H9 (cell line): ENCODE measurements around the gene EPHB6. TPM values are rescaled to one million over a fixed set of nuclear protein-coding genes. Genes with fewer than 3 reads are reported as not detected.
A peak's percentile ranks its signal among the peaks of the same experiment; 100 is the strongest.

Experiments
- DNase-seq: peaks from one replicate; pipeline ENCODE4 v3.0.0-alpha.2; 2017
- H2AFZ ChIP-seq: one replicate; pipeline ENCODE4 v1.6.1; 2013; ENCODE audit warnings: mild to moderate bottlenecking, low read length, control low read depth, moderate library complexity
- H2AK5ac ChIP-seq: 2 replicates; pipeline ENCODE4 v1.6.1; 2013; ENCODE audit warnings: low read length, control low read depth, mixed read lengths; ENCODE audit not compliant: insufficient read length
- H2BK120ac ChIP-seq: one replicate; pipeline ENCODE4 v1.6.1; 2013; ENCODE audit warnings: low read depth, mild to moderate bottlenecking, low read length, control low read depth, inconsistent platforms; ENCODE audit not compliant: poor library complexity, severe bottlenecking
- H2BK12ac ChIP-seq: 2 replicates; pipeline ENCODE4 v1.6.1; 2013; ENCODE audit warnings: low read length, control low read depth, mixed read lengths, low read depth; ENCODE audit not compliant: insufficient read length
- H2BK15ac ChIP-seq: 2 replicates; pipeline ENCODE4 v1.6.1; 2013; ENCODE audit warnings: low read depth, low read length, control low read depth
- H2BK20ac ChIP-seq: one replicate; pipeline ENCODE4 v1.6.1; 2013; ENCODE audit warnings: low read depth, mild to moderate bottlenecking, low read length, control low read depth, inconsistent platforms; ENCODE audit not compliant: poor library complexity, severe bottlenecking
- H2BK5ac ChIP-seq: 2 replicates; pipeline ENCODE4 v1.6.1; 2013; ENCODE audit warnings: low read length, control low read depth, mixed read lengths; ENCODE audit not compliant: insufficient read length
- H3K14ac ChIP-seq: 2 replicates; pipeline ENCODE4 v1.6.1; 2013; ENCODE audit warnings: low read length, control low read depth; ENCODE audit not compliant: insufficient read depth
- H3K18ac ChIP-seq: 2 replicates; pipeline ENCODE4 v1.6.1; 2013; ENCODE audit warnings: low read depth, mild to moderate bottlenecking, mixed read lengths, low read length, control low read depth; ENCODE audit not compliant: insufficient read length
- H3K23ac ChIP-seq: 2 replicates; pipeline ENCODE4 v1.6.1; 2013; ENCODE audit warnings: low read length, control low read depth, mixed read lengths, low read depth; ENCODE audit not compliant: insufficient read length
- H3K23me2 ChIP-seq: 2 replicates; pipeline ENCODE4 v1.6.1; 2013; ENCODE audit warnings: low read depth, mild to moderate bottlenecking, mixed read lengths, low read length, control low read depth; ENCODE audit not compliant: insufficient read length, poor library complexity, severe bottlenecking
- H3K27ac ChIP-seq: 2 replicates; pipeline ENCODE4 v1.5.1; 2013; ENCODE audit warnings: low read length, control low read depth, mixed read lengths, low read depth; ENCODE audit not compliant: insufficient read length
- H3K27me3 ChIP-seq: 2 replicates; pipeline ENCODE4 v1.6.1; 2013; ENCODE audit warnings: low read length, control low read depth, inconsistent platforms; ENCODE audit not compliant: insufficient read depth
- H3K4ac ChIP-seq: 2 replicates; pipeline ENCODE4 v1.6.1; 2013; ENCODE audit warnings: low read depth, mild to moderate bottlenecking, control low read depth, inconsistent platforms, low read length, moderate library complexity
- H3K4me1 ChIP-seq: 2 replicates; pipeline ENCODE4 v1.6.1; 2013; ENCODE audit warnings: low read length, control low read depth, inconsistent platforms; ENCODE audit not compliant: insufficient read depth
- H3K4me2 ChIP-seq: 2 replicates; pipeline ENCODE4 v1.6.1; 2013; ENCODE audit warnings: low read length, control low read depth, mixed read lengths; ENCODE audit not compliant: insufficient read length, insufficient read depth
- H3K56ac ChIP-seq: 2 replicates; pipeline ENCODE4 v1.6.1; 2013; ENCODE audit warnings: low read depth, mild to moderate bottlenecking, mixed read lengths, low read length, control low read depth; ENCODE audit not compliant: insufficient read length
- H3K79me1 ChIP-seq: 2 replicates; pipeline ENCODE4 v1.6.1; 2013; ENCODE audit warnings: low read depth, mild to moderate bottlenecking, moderate library complexity, low read length, control low read depth, inconsistent platforms; ENCODE audit not compliant: insufficient read depth, poor library complexity, severe bottlenecking
- H3K79me2 ChIP-seq: 2 replicates; pipeline ENCODE4 v1.6.1; 2013; ENCODE audit warnings: low read length, control low read depth, inconsistent platforms; ENCODE audit not compliant: insufficient read depth
- H3K9ac ChIP-seq: 2 replicates; pipeline ENCODE4 v1.6.1; 2013; ENCODE audit warnings: low read length, control low read depth, mixed read lengths; ENCODE audit not compliant: insufficient read length; ENCODE audit errors: extremely low read depth
- H3K9me3 ChIP-seq: one replicate; pipeline ENCODE4 v1.6.1; 2013; ENCODE audit warnings: low read depth, low read length, inconsistent platforms; ENCODE audit not compliant: control insufficient read depth
- H3T11ph ChIP-seq: one replicate; pipeline ENCODE4 v1.6.1; 2013; ENCODE audit warnings: mild to moderate bottlenecking, low read length, control low read depth, inconsistent platforms
- H4K20me1 ChIP-seq: one replicate; pipeline ENCODE4 v1.6.1; 2013; ENCODE audit not compliant: control insufficient read depth, insufficient read length, insufficient read depth
- H4K5ac ChIP-seq: 2 replicates; pipeline ENCODE4 v1.6.1; 2013; ENCODE audit warnings: low read depth, mild to moderate bottlenecking, mixed read lengths, low read length, control low read depth; ENCODE audit not compliant: insufficient read length
- H4K8ac ChIP-seq: replicated peaks from 2 replicates; pipeline ENCODE4 v1.6.1; 2013; ENCODE audit warnings: low read length, control low read depth, mixed read lengths, low read depth; ENCODE audit not compliant: insufficient read length
- H4K91ac ChIP-seq: 2 replicates; pipeline ENCODE4 v1.6.1; 2013; ENCODE audit warnings: low read depth, mild to moderate bottlenecking, moderate library complexity, mixed read lengths, low read length, control low read depth; ENCODE audit not compliant: insufficient read length
- H3K27ac Mint-ChIP-seq, 3 experiments: 2 replicates in 2 of 3; 3 replicates in 1 of 3; pipeline ENCODE4 v1.8.0; 2020 to 2021; ENCODE audit warnings: mixed read lengths in 3 of 3, mild to moderate bottlenecking in 1 of 3, moderate library complexity in 1 of 3
- H3K27me3 Mint-ChIP-seq: 2 replicates; pipeline ENCODE4 v1.8.0; 2021; ENCODE audit warnings: low read depth, mild to moderate bottlenecking, moderate library complexity, mixed read lengths
- H3K36me3 Mint-ChIP-seq, 3 experiments: 2 replicates in 2 of 3; 3 replicates in 1 of 3; pipeline ENCODE4 v1.8.0; 2020 to 2021; ENCODE audit warnings: low read depth in 3 of 3, mixed read lengths in 3 of 3; ENCODE audit not compliant: insufficient read depth in 1 of 3
- H3K4me1 Mint-ChIP-seq, 2 experiments: 2 replicates each; pipeline ENCODE4 v1.8.0; 2020; ENCODE audit warnings: mixed read lengths in 2 of 2
- H3K4me3 Mint-ChIP-seq, 2 experiments: 2 replicates in 1 of 2; 3 replicates in 1 of 2; pipeline ENCODE4 v1.8.0; 2020 to 2021; ENCODE audit warnings: mild to moderate bottlenecking in 2 of 2, mixed read lengths in 2 of 2, moderate library complexity in 1 of 2
- H3K9me3 Mint-ChIP-seq, 2 experiments: 2 replicates in 1 of 2; 3 replicates in 1 of 2; pipeline ENCODE4 v1.8.0; 2020; ENCODE audit warnings: mild to moderate bottlenecking in 2 of 2, mixed read lengths in 2 of 2, moderate library complexity in 1 of 2
- WGBS: extraction: QIAGEN DNeasy Blood & Tissue Kit; methylation state at CpG from one replicate; pipeline ENCODE4 v1.1.7; 2013; ENCODE audit warnings: missing lambda C conversion rate, low lambda C conversion rate, mixed read lengths; ENCODE audit not compliant: insufficient read length; ENCODE audit errors: extremely low coverage; 5-methylcytosine and 5-hydroxymethylcytosine counted together
- total RNA-seq: library from RNA; stranded (reverse); gene quantifications from 2 replicates; pipeline ENCODE4 v1.2.1, GENCODE V29; 2021
- TF ChIP-seq, protein P1 (sequence below): fragments of 200-600 bp; sonication (generic); conservative IDR thresholded peaks from 3 replicates; pipeline ENCODE4 v1.8.0; 2021; ENCODE audit warnings: antibody characterized with exemption, mild to moderate bottlenecking

The EPHB6 gene
- total RNA-seq, 1 experiment from 2014 or later: 9.7 TPM

DNA sequence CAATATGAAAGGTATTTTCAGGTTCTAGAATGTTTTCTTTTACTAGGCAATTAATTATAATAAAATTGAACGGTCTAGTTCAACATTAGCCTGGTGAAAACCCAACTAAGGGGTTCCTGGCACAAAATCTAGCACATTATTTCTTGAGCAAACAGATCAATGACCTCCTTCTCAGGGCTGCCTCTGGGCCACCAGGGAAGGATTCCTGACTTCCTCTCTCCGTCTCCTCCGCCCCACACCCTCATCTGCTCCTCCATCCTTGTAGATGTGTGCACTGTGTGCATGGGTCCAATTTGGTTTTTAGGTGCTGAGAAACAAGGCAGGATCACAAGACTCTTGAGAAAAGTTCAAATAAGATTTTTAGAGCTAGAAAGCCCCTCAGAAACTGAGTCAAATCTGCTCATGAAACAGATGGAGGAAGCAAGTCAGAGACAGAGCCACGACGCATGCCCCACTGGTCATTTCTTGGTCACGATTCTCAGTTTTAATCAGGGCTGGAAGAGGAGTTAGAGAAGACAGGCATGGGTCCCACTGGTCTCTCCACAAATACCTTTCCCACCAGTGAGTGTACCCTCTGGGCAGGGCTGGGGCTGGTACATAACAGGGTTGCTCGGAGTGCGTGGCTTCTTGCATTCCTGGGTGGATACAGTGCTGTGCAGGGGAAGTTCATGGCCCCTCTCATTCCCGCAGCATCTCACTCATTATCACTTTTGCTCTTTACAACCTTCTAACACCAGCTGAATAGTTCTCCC lies 26.9 kb downstream of the EPHB6 start:
- H2BK20ac ChIP-seq: no peak overlapping the region

More for the DNA sequence above, 26.9 kb downstream of the EPHB6 start:
- Histone ChIP-seq H2BK5ac (no peak overlapping the region), H3K79me1 (no peaks in the 10 kb centered on the region), H3K4ac (no peak overlapping the region), H2BK120ac (no peak overlapping the region), H3K27me3 (no peaks in the 10 kb centered on the region), H3K18ac (no peak overlapping the region), H3K4me1 (no peaks in the 10 kb centered on the region; the same call in 1 of the 2 replicates), H3K4me2 (no peak overlapping the region), H3K9ac (no peak overlapping the region), H2AK5ac (no peak overlapping the region), H3K14ac (no peak overlapping the region; the same call in 1 of the 2 replicates), H2BK15ac (no peak overlapping the region), H3K27ac (no peak overlapping the region), H3T11ph (no peak overlapping the region), H2AFZ (no peak overlapping the region), H3K56ac (no peak overlapping the region), H3K9me3 (no peaks in the 10 kb centered on the region), H3K79me2 (no peaks in the 10 kb centered on the region), H4K91ac (no peak overlapping the region), H2BK12ac (no peak overlapping the region), H4K20me1 (no peaks in the 10 kb centered on the region), H3K23me2 (no peaks in the 10 kb centered on the region), H4K5ac (no peak overlapping the region), H3K23ac (no peak overlapping the region), H4K8ac (no peak overlapping the region)
- Mint-ChIP-seq H3K27ac (no peak overlapping the region), H3K27me3 (peaks cover 13% of the 10 kb centered on the region; the same call in 1 of the 2 replicates), H3K36me3 (no peaks in the 10 kb centered on the region), H3K4me3 (no peak overlapping the region), H3K4me1 (peaks cover 12 to 13% of the 10 kb centered on the region in 2 experiments), H3K9me3 (no peaks in the 10 kb centered on the region)
- DNase-seq: peak; percentile 9
- TF ChIP-seq, protein P1, sequence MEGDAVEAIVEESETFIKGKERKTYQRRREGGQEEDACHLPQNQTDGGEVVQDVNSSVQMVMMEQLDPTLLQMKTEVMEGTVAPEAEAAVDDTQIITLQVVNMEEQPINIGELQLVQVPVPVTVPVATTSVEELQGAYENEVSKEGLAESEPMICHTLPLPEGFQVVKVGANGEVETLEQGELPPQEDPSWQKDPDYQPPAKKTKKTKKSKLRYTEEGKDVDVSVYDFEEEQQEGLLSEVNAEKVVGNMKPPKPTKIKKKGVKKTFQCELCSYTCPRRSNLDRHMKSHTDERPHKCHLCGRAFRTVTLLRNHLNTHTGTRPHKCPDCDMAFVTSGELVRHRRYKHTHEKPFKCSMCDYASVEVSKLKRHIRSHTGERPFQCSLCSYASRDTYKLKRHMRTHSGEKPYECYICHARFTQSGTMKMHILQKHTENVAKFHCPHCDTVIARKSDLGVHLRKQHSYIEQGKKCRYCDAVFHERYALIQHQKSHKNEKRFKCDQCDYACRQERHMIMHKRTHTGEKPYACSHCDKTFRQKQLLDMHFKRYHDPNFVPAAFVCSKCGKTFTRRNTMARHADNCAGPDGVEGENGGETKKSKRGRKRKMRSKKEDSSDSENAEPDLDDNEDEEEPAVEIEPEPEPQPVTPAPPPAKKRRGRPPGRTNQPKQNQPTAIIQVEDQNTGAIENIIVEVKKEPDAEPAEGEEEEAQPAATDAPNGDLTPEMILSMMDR: no peak
- no CpG with 5 or more reads among the region's 9 CpGs for WGBS
